HepG2 (cell line): ENCODE results near the gene ZNF8. TPM values are rescaled to one million over a fixed set of nuclear protein-coding genes. Genes with fewer than 3 reads are reported as not detected.

Source experiments
- ARID2 ChIP-seq: sonication (generic); formaldehyde crosslinking; IDR thresholded peaks from 2 replicates; pipeline ENCODE4 v1.8.1; 2022; ENCODE audit warnings: mild to moderate bottlenecking, missing genetic modification reagents, borderline replicate concordance
- FIP1L1 ChIP-seq: fragments of 200-400 bp; formaldehyde crosslinking; IDR thresholded peaks from 2 replicates; pipeline ENCODE4 v1.6.1; 2018; ENCODE audit warnings: low read depth, mild to moderate bottlenecking, low read length, moderate library complexity, borderline replicate concordance; ENCODE audit not compliant: insufficient read depth
- FOXM1 ChIP-seq: sonication (generic); formaldehyde crosslinking; IDR thresholded peaks from 2 replicates; pipeline ENCODE4 v1.5.0; 2020; ENCODE audit warnings: missing genetic modification reagents
- HOXA3 ChIP-seq: sonication (generic); formaldehyde crosslinking; IDR thresholded peaks from 2 replicates; pipeline ENCODE4 v1.5.0; 2020; ENCODE audit warnings: missing genetic modification reagents
- KDM4B ChIP-seq: sonication (generic); formaldehyde crosslinking; IDR thresholded peaks from 2 replicates; pipeline ENCODE4 v1.4.0; 2020; ENCODE audit warnings: missing genetic modification reagents
- KLF15 ChIP-seq: sonication (generic); formaldehyde crosslinking; IDR thresholded peaks from 2 replicates; pipeline ENCODE4 v1.8.1; 2023; ENCODE audit warnings: borderline replicate concordance, mild to moderate bottlenecking, inconsistent platforms, missing genetic modification reagents, mixed read lengths
- KMT2A ChIP-seq: sonication (generic); formaldehyde crosslinking; IDR thresholded peaks from 2 replicates; pipeline ENCODE4 v1.4.0; 2020; ENCODE audit warnings: missing genetic modification reagents
- NCOA1 ChIP-seq: sonication (generic); formaldehyde crosslinking; IDR thresholded peaks from 2 replicates; pipeline ENCODE4 v1.9.0; 2021; ENCODE audit warnings: missing genetic modification reagents
- NFIB ChIP-seq: sonication (generic); formaldehyde crosslinking; IDR thresholded peaks from 2 replicates; pipeline ENCODE4 v1.9.0; 2021; ENCODE audit warnings: missing genetic modification reagents, mild to moderate bottlenecking, borderline replicate concordance
- NFKB2 ChIP-seq: sonication (generic); formaldehyde crosslinking; IDR thresholded peaks from 2 replicates; pipeline ENCODE4 v1.4.0; 2020; ENCODE audit warnings: missing genetic modification reagents, borderline replicate concordance
- PPARG ChIP-seq: conservative IDR thresholded peaks from 2 replicates; pipeline ENCODE4 v1.6.1; 2016; ENCODE audit warnings: missing biosample characterization, missing genetic modification reagents
- SP5 ChIP-seq: IDR thresholded peaks from 2 replicates; pipeline ENCODE4 v1.6.1; 2016; ENCODE audit warnings: low read depth, borderline replicate concordance
- USF2 ChIP-seq, 2 experiments: sonication (generic) in 1 of 2; formaldehyde crosslinking in 1 of 2; IDR thresholded peaks; 2 replicates each; pipeline versions ENCODE4 v1.5.1 to v1.6.1; 2011 to 2020; ENCODE audit warnings: borderline replicate concordance in 1 of 2, low read depth in 1 of 2, low read length in 1 of 2, mild to moderate bottlenecking in 1 of 2, missing genetic modification reagents in 1 of 2, moderate library complexity in 1 of 2
- ZBTB8A ChIP-seq: sonication (generic); formaldehyde crosslinking; IDR thresholded peaks from 2 replicates; pipeline ENCODE4 v1.4.0; 2020; ENCODE audit warnings: mild to moderate bottlenecking, low read depth, missing genetic modification reagents, borderline replicate concordance
- ZNF446 ChIP-seq: sonication (generic); formaldehyde crosslinking; IDR thresholded peaks from 2 replicates; pipeline ENCODE4 v1.5.0; 2020; ENCODE audit warnings: mild to moderate bottlenecking, missing genetic modification reagents
- ZNF773 ChIP-seq: sonication (generic); formaldehyde crosslinking; IDR thresholded peaks from 2 replicates; pipeline ENCODE4 v1.4.0; 2020; ENCODE audit warnings: missing genetic modification reagents, borderline replicate concordance
- polyA plus RNA-seq, 8 experiments: library from polyadenylated mRNA; depleted of rRNA in 3 of 8; stranded (reverse) in 7 of 8; unstranded in 1 of 8; fragments of >200 nt; fragmentation: Illumina TruSeq in 4 of 8; extraction: Trizol in 4 of 8; gene quantifications; 2 replicates each; pipeline versions ENCODE4 v1.2.1 to v1.2.3, GENCODE V29; 2011 to 2016; ENCODE audit warnings: low read depth in 4 of 8, missing spikeins in 1 of 8, mixed read lengths in 1 of 8; ENCODE audit not compliant: insufficient read depth in 1 of 8
- total RNA-seq, 5 experiments: library from RNA; depleted of rRNA; stranded (reverse); fragments of >200 nt; fragmentation: Illumina TruSeq; extraction: Trizol; gene quantifications; 2 replicates each; pipeline ENCODE4 v1.2.3, GENCODE V29; 2016; ENCODE audit warnings: low read depth in 1 of 5
- TF ChIP-seq, protein P1 (sequence below): sonication (generic); formaldehyde crosslinking; IDR thresholded peaks from 2 replicates; pipeline ENCODE4 v1.9.0; 2021; ENCODE audit warnings: mild to moderate bottlenecking, missing genetic modification reagents
- TF ChIP-seq, protein P2 (sequence below): sonication (generic); formaldehyde crosslinking; IDR thresholded peaks from 2 replicates; pipeline ENCODE4 v1.9.0; 2022; ENCODE audit warnings: low read depth, missing genetic modification reagents

The ZNF8 gene
- total and polyA plus RNA-seq, 2 of the 13 experiments (the other 11 are each of a cell fraction or from before 2014, with no cell fraction given) = 3.1 to 3.3 TPM

GRCh38 chr19:58326914-58327726 lies 48.4 kb downstream of the ZNF8 start, which contains the start of gene ZSCAN22 (continued):
- TF ChIP-seq KLF15 = no peak
- TF ChIP-seq KDM4B (CRISPR knock-in tag) = 0 out of 2 replicates have a peak, but pooled peaks have one; percentile 37
- peak; percentile 96 for TF ChIP-seq HOXA3 (CRISPR knock-in tag)
- peak; percentile 55; the same call in 1 of the 2 replicates for TF ChIP-seq ZNF773 (CRISPR knock-in tag)
- TF ChIP-seq PPARG (CRISPR knock-in tag) = peak; percentile 41; the same call in 1 of the 2 replicates
- peak; percentile 55; the same call in 1 of the 2 replicates for TF ChIP-seq NCOA1 (CRISPR knock-in tag)
- TF ChIP-seq NFIB (CRISPR knock-in tag) = no peak
- peak; percentile 97 for TF ChIP-seq KMT2A (CRISPR knock-in tag)
- TF ChIP-seq ARID2 = no peak
- TF ChIP-seq SP5 (CRISPR knock-in tag) = no peak; the same call in 1 of the 2 replicates
- no peak for TF ChIP-seq USF2 (IDR thresholded peaks at IDR 0.05; ENCODE audit: low read depth, low read length)
- peak; percentile 48; the same call in 1 of the 2 replicates for TF ChIP-seq USF2 (CRISPR knock-in tag; IDR thresholded peaks at IDR 0.05; ENCODE audit: borderline replicate concordance)
- TF ChIP-seq FOXM1 = no peak
- TF ChIP-seq, protein P1, sequence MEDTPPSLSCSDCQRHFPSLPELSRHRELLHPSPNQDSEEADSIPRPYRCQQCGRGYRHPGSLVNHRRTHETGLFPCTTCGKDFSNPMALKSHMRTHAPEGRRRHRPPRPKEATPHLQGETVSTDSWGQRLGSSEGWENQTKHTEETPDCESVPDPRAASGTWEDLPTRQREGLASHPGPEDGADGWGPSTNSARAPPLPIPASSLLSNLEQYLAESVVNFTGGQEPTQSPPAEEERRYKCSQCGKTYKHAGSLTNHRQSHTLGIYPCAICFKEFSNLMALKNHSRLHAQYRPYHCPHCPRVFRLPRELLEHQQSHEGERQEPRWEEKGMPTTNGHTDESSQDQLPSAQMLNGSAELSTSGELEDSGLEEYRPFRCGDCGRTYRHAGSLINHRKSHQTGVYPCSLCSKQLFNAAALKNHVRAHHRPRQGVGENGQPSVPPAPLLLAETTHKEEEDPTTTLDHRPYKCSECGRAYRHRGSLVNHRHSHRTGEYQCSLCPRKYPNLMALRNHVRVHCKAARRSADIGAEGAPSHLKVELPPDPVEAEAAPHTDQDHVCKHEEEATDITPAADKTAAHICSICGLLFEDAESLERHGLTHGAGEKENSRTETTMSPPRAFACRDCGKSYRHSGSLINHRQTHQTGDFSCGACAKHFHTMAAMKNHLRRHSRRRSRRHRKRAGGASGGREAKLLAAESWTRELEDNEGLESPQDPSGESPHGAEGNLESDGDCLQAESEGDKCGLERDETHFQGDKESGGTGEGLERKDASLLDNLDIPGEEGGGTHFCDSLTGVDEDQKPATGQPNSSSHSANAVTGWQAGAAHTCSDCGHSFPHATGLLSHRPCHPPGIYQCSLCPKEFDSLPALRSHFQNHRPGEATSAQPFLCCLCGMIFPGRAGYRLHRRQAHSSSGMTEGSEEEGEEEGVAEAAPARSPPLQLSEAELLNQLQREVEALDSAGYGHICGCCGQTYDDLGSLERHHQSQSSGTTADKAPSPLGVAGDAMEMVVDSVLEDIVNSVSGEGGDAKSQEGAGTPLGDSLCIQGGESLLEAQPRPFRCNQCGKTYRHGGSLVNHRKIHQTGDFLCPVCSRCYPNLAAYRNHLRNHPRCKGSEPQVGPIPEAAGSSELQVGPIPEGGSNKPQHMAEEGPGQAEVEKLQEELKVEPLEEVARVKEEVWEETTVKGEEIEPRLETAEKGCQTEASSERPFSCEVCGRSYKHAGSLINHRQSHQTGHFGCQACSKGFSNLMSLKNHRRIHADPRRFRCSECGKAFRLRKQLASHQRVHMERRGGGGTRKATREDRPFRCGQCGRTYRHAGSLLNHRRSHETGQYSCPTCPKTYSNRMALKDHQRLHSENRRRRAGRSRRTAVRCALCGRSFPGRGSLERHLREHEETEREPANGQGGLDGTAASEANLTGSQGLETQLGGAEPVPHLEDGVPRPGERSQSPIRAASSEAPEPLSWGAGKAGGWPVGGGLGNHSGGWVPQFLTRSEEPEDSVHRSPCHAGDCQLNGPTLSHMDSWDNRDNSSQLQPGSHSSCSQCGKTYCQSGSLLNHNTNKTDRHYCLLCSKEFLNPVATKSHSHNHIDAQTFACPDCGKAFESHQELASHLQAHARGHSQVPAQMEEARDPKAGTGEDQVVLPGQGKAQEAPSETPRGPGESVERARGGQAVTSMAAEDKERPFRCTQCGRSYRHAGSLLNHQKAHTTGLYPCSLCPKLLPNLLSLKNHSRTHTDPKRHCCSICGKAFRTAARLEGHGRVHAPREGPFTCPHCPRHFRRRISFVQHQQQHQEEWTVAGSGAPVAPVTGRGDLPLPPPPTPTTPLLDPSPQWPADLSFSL (CRISPR knock-in tag) = peak; percentile 78; the same call in 1 of the 2 replicates
- TF ChIP-seq FIP1L1 = 0 out of 2 replicates have a peak, but pooled peaks have one; percentile 46
- no peak for TF ChIP-seq ZNF446
- TF ChIP-seq NFKB2 = peak; percentile 72; the same call in 1 of the 2 replicates
- TF ChIP-seq, protein P2, sequence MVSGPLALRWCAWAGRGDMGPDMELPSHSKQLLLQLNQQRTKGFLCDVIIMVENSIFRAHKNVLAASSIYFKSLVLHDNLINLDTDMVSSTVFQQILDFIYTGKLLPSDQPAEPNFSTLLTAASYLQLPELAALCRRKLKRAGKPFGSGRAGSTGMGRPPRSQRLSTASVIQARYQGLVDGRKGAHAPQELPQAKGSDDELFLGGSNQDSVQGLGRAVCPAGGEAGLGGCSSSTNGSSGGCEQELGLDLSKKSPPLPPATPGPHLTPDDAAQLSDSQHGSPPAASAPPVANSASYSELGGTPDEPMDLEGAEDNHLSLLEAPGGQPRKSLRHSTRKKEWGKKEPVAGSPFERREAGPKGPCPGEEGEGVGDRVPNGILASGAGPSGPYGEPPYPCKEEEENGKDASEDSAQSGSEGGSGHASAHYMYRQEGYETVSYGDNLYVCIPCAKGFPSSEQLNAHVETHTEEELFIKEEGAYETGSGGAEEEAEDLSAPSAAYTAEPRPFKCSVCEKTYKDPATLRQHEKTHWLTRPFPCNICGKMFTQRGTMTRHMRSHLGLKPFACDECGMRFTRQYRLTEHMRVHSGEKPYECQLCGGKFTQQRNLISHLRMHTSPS (CRISPR knock-in tag) = no peak
- TF ChIP-seq ZBTB8A = no peak
